H1 (cell line): ENCODE data around the gene SOX6. TPM values are rescaled to one million over a fixed set of nuclear protein-coding genes. Genes with fewer than 3 reads are reported as not detected.

Experiments
- POLR2A ChIP-seq, 2 experiments: IDR thresholded peaks; 1 replicate in 1 of 2; 2 replicates in 1 of 2; pipeline ENCODE4 v1.6.1; 2011; ENCODE audit warnings: low read depth in 2 of 2, low read length in 2 of 2, mild to moderate bottlenecking in 2 of 2; ENCODE audit errors: control extremely low read depth in 1 of 2
- YY1 ChIP-seq: IDR thresholded peaks from 2 replicates; pipeline ENCODE4 v1.6.1; 2011; ENCODE audit warnings: low read depth, mild to moderate bottlenecking, low read length
- polyA plus RNA-seq, 7 experiments: library from polyadenylated mRNA; depleted of rRNA in 3 of 7; stranded (reverse) in 5 of 7; unstranded in 2 of 7; fragments of >200 nt in 5 of 7; fragments of 200-250 nt in 2 of 7; gene quantifications; 1 replicate in 5 of 7; 2 replicates in 1 of 7; 4 replicates in 1 of 7; pipeline versions ENCODE4 v1.2.1 to v1.2.3, GENCODE V29; 2011 to 2013; ENCODE audit warnings: missing spikeins in 2 of 7, mixed read lengths in 2 of 7
- total RNA-seq: library from RNA; stranded (reverse); fragmentation: NEBNext Ultra II Directional; extraction: Animal tissue kit (Norgen Biotek cat#: 25700); gene quantifications from 2 replicates; pipeline ENCODE4 v1.2.1, GENCODE V29; 2021

Gene SOX6
- total and polyA plus RNA-seq, 2 of the 8 experiments (the other 6 are each of a cell fraction or from before 2014, with no cell fraction given): 0.09 TPM; not detected in 1

DNA sequence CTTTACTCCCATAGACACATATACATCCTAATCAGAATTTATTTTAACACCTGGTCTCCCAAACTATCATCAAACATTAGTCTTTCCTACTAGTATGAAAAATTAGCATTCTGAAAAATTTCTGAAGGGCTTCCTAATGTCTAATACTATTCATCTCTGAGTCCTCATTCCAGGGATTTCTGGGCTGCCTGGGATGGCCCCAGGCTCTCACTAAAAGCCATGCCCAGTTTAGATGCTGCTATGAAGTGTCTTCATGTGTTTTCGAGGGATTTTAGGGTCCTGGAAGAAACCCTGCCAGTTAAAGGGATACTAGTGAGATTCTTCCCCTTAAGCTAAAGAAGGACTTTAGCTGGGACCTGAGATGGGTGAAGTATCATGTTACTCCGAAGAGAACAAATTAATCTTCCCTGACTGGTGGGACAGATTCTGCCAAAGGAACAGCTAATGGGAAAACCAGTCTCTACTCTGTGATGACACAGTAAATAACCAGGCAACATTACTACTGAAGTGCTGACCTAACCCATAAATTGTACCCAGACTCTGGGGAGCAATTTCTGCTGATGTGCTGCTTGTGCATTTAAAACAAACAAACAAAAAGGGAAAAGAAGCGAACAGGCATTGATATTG lies 342.6 kb downstream of the SOX6 start (continued):
- TF ChIP-seq POLR2A (IDR thresholded peaks at IDR 0.05; ENCODE audit: control extremely low read depth in 1 of 2, low read depth in 2 of 2, low read length in 2 of 2): no peak
- TF ChIP-seq YY1: no peak
